HG02884 (cell line): ENCODE results near the gene SPTLC2.

Experiments
- ATAC-seq: cut with Tn5 transposase; IDR thresholded peaks from one replicate; pipeline ENCODE4 v1.9.1; 2021; ENCODE audit warnings: mild to moderate bottlenecking, moderate library complexity; ENCODE audit not compliant: unreplicated experiment

Gene SPTLC2

GRCh38 chr14:77474479-77475177 is 141.8 kb downstream of the SPTLC2 start:
- no peak for ATAC-seq

GRCh38 chr14:77473921-77474320 is 142.5 kb downstream of the SPTLC2 start:
- ATAC-seq: no peak

DNA sequence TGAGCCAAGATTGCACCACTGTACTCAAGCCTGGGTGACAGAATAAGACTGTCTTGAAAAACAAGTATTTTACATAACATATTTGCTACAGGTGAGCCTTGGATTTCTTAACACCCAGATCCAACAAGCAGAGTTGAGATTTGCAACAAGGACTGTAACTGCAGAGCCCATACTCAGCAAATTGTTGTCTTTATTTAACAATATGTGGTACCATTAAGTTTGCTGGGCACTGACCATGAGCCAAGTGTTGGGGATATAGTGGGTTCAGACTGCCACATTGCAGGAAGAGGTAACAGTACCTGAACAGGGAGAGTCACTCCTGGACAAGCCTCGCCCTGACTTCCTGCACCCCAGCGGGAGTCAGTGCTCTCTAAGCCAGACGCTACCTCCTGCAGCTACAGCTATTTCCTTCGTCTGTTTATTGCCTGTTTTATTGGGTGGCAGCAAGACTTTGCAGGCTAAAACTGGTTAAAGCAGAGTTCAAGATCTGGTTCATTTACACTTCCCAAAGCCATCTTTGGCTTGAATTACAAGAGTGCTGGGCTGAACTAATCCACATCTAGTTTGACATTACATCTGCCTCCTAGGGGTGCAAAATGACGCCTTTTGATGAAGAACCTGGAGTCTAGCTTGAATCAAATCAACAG is 146.1 kb downstream of the SPTLC2 start:
- ATAC-seq: no peak

DNA sequence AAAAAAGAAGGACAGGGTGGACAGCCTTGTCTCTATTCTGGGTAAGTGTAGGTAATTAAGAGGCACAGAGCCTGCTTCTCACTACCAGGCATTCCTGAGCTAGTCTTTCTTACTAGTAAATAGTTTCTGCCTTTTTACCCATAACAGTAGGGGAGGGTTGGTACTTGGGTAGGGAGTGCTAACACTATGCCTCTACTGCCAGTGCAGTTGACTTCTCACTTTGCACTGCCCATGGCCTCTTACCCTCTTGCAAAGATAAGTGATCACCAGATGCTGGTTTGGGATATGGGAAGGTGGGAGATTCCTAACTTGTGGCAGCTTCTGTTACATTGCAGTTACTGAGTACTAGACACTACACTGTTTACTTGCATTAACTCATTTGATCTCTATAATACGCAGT is 146.9 kb downstream of the SPTLC2 start:
- ATAC-seq: no peak

GRCh38 chr14:77469067-77469505 is 147.4 kb downstream of the SPTLC2 start:
- ATAC-seq: no peak

GRCh38 chr14:77467801-77468200 is 148.6 kb downstream of the SPTLC2 start:
- ATAC-seq: no peak

DNA sequence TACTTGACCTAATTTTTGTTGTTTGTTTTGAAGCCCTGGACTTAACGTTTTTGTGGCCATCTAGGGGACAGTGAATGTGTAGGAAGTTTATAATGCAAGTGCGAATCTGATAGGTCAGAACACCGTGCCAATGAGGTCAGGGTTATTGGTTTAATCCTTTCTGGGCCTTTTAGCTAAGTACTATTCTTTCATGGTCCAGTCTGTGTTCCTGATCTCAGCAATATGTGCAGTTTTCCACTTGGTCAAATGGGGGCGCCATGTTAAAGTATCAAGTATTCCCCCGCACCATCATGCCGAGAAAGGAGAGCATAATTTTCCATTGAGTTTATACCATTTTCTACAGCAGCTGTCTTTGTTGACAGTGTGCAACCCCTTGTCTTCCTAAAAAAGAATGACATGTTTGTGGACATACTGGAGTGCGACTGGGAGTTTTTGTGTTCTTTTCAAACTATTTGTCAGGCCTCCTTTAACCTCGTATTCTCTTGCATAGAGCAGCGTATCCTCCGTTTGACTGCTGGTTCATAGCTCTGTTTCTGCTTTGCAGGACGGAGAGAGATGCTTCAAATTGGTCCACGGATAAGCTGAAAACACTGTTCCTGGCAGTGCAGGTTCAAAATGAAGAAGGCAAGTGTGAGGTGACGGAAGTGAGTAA is 157.2 kb downstream of the SPTLC2 start:
- ATAC-seq: no peak

GRCh38 chr14:77458249-77458950 is 158.0 kb downstream of the SPTLC2 start:
- ATAC-seq: peak; percentile 17

DNA sequence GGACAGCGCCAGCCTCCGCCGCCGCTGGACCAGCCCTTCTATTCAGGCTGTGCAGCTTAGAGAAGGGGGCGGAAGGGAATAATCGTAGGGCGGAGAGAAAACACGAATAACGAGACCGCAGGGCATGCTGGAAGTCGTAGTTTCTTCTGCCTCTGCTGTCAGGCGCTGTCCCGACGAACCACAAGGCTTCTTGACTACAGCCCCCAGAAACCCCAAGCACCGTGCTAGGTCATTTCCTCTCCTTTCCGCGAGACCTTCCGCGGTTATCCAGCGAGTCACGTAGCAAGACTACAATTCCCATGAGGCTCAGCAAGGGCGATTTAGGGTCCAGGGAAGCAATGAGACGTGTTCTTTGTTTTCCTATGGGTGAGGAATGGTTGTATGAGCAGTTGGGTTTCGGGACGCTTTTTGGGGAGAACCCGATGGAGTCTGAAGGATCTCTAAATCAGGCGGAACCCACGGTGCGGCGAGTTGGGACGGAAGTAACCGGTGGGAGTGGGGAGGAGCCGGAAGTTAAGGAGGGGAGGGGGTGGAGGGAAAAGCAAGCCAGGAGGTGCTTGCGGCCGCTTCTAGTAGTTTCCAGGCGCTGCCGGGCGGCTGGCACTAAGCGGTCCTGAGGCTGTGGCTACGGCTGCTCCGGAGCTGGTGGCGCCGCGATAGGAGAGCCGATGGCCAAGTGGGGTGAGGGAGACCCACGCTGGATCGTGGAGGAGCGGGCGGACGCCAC is 158.8 kb downstream of the SPTLC2 start, which contains the start of the genes AHSA1 and VIPAS39:
Gene AHSA1, plus strand, starts transcription at position 572 of the 727 bp plus-strand sequence. Its CDS starts 97 bp downstream, at position 669.
Gene VIPAS39, minus strand, starts transcription at position 80 of the 727 bp plus-strand sequence. CDS start 3,499 bp downstream, outside the sequence.
- ATAC-seq: peak; percentile 89

GRCh38 chr14:77457115-77457521 is 159.3 kb downstream of the SPTLC2 start:
- peak; percentile 2 for ATAC-seq
